H9 (cell line): ENCODE results near the gene PAQR7. TPM values are rescaled to one million over a fixed set of nuclear protein-coding genes. Genes with fewer than 3 reads are reported as not detected.

Source experiments
- DNase-seq: peaks from one replicate; pipeline ENCODE4 v3.0.0-alpha.2; 2017
- H2AFZ ChIP-seq: one replicate; pipeline ENCODE4 v1.6.1; 2013; ENCODE audit warnings: mild to moderate bottlenecking, low read length, control low read depth, moderate library complexity
- H2AK5ac ChIP-seq: 2 replicates; pipeline ENCODE4 v1.6.1; 2013; ENCODE audit warnings: low read length, control low read depth, mixed read lengths; ENCODE audit not compliant: insufficient read length
- H2BK120ac ChIP-seq: one replicate; pipeline ENCODE4 v1.6.1; 2013; ENCODE audit warnings: low read depth, mild to moderate bottlenecking, low read length, control low read depth, inconsistent platforms; ENCODE audit not compliant: poor library complexity, severe bottlenecking
- H2BK12ac ChIP-seq: 2 replicates; pipeline ENCODE4 v1.6.1; 2013; ENCODE audit warnings: low read length, control low read depth, mixed read lengths, low read depth; ENCODE audit not compliant: insufficient read length
- H2BK15ac ChIP-seq: 2 replicates; pipeline ENCODE4 v1.6.1; 2013; ENCODE audit warnings: low read depth, low read length, control low read depth
- H2BK20ac ChIP-seq: one replicate; pipeline ENCODE4 v1.6.1; 2013; ENCODE audit warnings: low read depth, mild to moderate bottlenecking, low read length, control low read depth, inconsistent platforms; ENCODE audit not compliant: poor library complexity, severe bottlenecking
- H2BK5ac ChIP-seq: 2 replicates; pipeline ENCODE4 v1.6.1; 2013; ENCODE audit warnings: low read length, control low read depth, mixed read lengths; ENCODE audit not compliant: insufficient read length
- H3K14ac ChIP-seq: 2 replicates; pipeline ENCODE4 v1.6.1; 2013; ENCODE audit warnings: low read length, control low read depth; ENCODE audit not compliant: insufficient read depth
- H3K18ac ChIP-seq: 2 replicates; pipeline ENCODE4 v1.6.1; 2013; ENCODE audit warnings: low read depth, mild to moderate bottlenecking, mixed read lengths, low read length, control low read depth; ENCODE audit not compliant: insufficient read length
- H3K23ac ChIP-seq: 2 replicates; pipeline ENCODE4 v1.6.1; 2013; ENCODE audit warnings: low read length, control low read depth, mixed read lengths, low read depth; ENCODE audit not compliant: insufficient read length
- H3K23me2 ChIP-seq: 2 replicates; pipeline ENCODE4 v1.6.1; 2013; ENCODE audit warnings: low read depth, mild to moderate bottlenecking, mixed read lengths, low read length, control low read depth; ENCODE audit not compliant: insufficient read length, poor library complexity, severe bottlenecking
- H3K27ac ChIP-seq: 2 replicates; pipeline ENCODE4 v1.5.1; 2013; ENCODE audit warnings: low read length, control low read depth, mixed read lengths, low read depth; ENCODE audit not compliant: insufficient read length
- H3K27me3 ChIP-seq: 2 replicates; pipeline ENCODE4 v1.6.1; 2013; ENCODE audit warnings: low read length, control low read depth, inconsistent platforms; ENCODE audit not compliant: insufficient read depth
- H3K4ac ChIP-seq: 2 replicates; pipeline ENCODE4 v1.6.1; 2013; ENCODE audit warnings: low read depth, mild to moderate bottlenecking, control low read depth, inconsistent platforms, low read length, moderate library complexity
- H3K4me1 ChIP-seq: 2 replicates; pipeline ENCODE4 v1.6.1; 2013; ENCODE audit warnings: low read length, control low read depth, inconsistent platforms; ENCODE audit not compliant: insufficient read depth
- H3K4me2 ChIP-seq: 2 replicates; pipeline ENCODE4 v1.6.1; 2013; ENCODE audit warnings: low read length, control low read depth, mixed read lengths; ENCODE audit not compliant: insufficient read length, insufficient read depth
- H3K56ac ChIP-seq: 2 replicates; pipeline ENCODE4 v1.6.1; 2013; ENCODE audit warnings: low read depth, mild to moderate bottlenecking, mixed read lengths, low read length, control low read depth; ENCODE audit not compliant: insufficient read length
- H3K79me1 ChIP-seq: 2 replicates; pipeline ENCODE4 v1.6.1; 2013; ENCODE audit warnings: low read depth, mild to moderate bottlenecking, moderate library complexity, low read length, control low read depth, inconsistent platforms; ENCODE audit not compliant: insufficient read depth, poor library complexity, severe bottlenecking
- H3K79me2 ChIP-seq: 2 replicates; pipeline ENCODE4 v1.6.1; 2013; ENCODE audit warnings: low read length, control low read depth, inconsistent platforms; ENCODE audit not compliant: insufficient read depth
- H3K9ac ChIP-seq: 2 replicates; pipeline ENCODE4 v1.6.1; 2013; ENCODE audit warnings: low read length, control low read depth, mixed read lengths; ENCODE audit not compliant: insufficient read length; ENCODE audit errors: extremely low read depth
- H3K9me3 ChIP-seq: one replicate; pipeline ENCODE4 v1.6.1; 2013; ENCODE audit warnings: low read depth, low read length, inconsistent platforms; ENCODE audit not compliant: control insufficient read depth
- H3T11ph ChIP-seq: one replicate; pipeline ENCODE4 v1.6.1; 2013; ENCODE audit warnings: mild to moderate bottlenecking, low read length, control low read depth, inconsistent platforms
- H4K20me1 ChIP-seq: one replicate; pipeline ENCODE4 v1.6.1; 2013; ENCODE audit not compliant: control insufficient read depth, insufficient read length, insufficient read depth
- H4K5ac ChIP-seq: 2 replicates; pipeline ENCODE4 v1.6.1; 2013; ENCODE audit warnings: low read depth, mild to moderate bottlenecking, mixed read lengths, low read length, control low read depth; ENCODE audit not compliant: insufficient read length
- H4K8ac ChIP-seq: replicated peaks from 2 replicates; pipeline ENCODE4 v1.6.1; 2013; ENCODE audit warnings: low read length, control low read depth, mixed read lengths, low read depth; ENCODE audit not compliant: insufficient read length
- H4K91ac ChIP-seq: 2 replicates; pipeline ENCODE4 v1.6.1; 2013; ENCODE audit warnings: low read depth, mild to moderate bottlenecking, moderate library complexity, mixed read lengths, low read length, control low read depth; ENCODE audit not compliant: insufficient read length
- H3K27ac Mint-ChIP-seq, 3 experiments: 2 replicates in 2 of 3; 3 replicates in 1 of 3; pipeline ENCODE4 v1.8.0; 2020 to 2021; ENCODE audit warnings: mixed read lengths in 3 of 3, mild to moderate bottlenecking in 1 of 3, moderate library complexity in 1 of 3
- H3K27me3 Mint-ChIP-seq: 2 replicates; pipeline ENCODE4 v1.8.0; 2021; ENCODE audit warnings: low read depth, mild to moderate bottlenecking, moderate library complexity, mixed read lengths
- H3K36me3 Mint-ChIP-seq, 3 experiments: 2 replicates in 2 of 3; 3 replicates in 1 of 3; pipeline ENCODE4 v1.8.0; 2020 to 2021; ENCODE audit warnings: low read depth in 3 of 3, mixed read lengths in 3 of 3; ENCODE audit not compliant: insufficient read depth in 1 of 3
- H3K4me1 Mint-ChIP-seq, 2 experiments: 2 replicates each; pipeline ENCODE4 v1.8.0; 2020; ENCODE audit warnings: mixed read lengths in 2 of 2
- H3K4me3 Mint-ChIP-seq, 2 experiments: 2 replicates in 1 of 2; 3 replicates in 1 of 2; pipeline ENCODE4 v1.8.0; 2020 to 2021; ENCODE audit warnings: mild to moderate bottlenecking in 2 of 2, mixed read lengths in 2 of 2, moderate library complexity in 1 of 2
- H3K9me3 Mint-ChIP-seq, 2 experiments: 2 replicates in 1 of 2; 3 replicates in 1 of 2; pipeline ENCODE4 v1.8.0; 2020; ENCODE audit warnings: mild to moderate bottlenecking in 2 of 2, mixed read lengths in 2 of 2, moderate library complexity in 1 of 2
- CTCF ChIP-seq: fragments of 200-600 bp; sonication (generic); conservative IDR thresholded peaks from 3 replicates; pipeline ENCODE4 v1.8.0; 2021; ENCODE audit warnings: antibody characterized with exemption, mild to moderate bottlenecking
- WGBS: extraction: QIAGEN DNeasy Blood & Tissue Kit; methylation state at CpG from one replicate; pipeline ENCODE4 v1.1.7; 2013; ENCODE audit warnings: missing lambda C conversion rate, low lambda C conversion rate, mixed read lengths; ENCODE audit not compliant: insufficient read length; ENCODE audit errors: extremely low coverage; 5-methylcytosine and 5-hydroxymethylcytosine counted together
- total RNA-seq: library from RNA; stranded (reverse); gene quantifications from 2 replicates; pipeline ENCODE4 v1.2.1, GENCODE V29; 2021

The PAQR7 gene
- total RNA-seq, 1 experiment from 2014 or later = 6.3 TPM

- Histone ChIP-seq H3K14ac (no peak overlapping the region), H2BK15ac (no peak overlapping the region), H2BK120ac (no peak overlapping the region), H3K9me3 (no peaks in the 10 kb centered on the region), H4K8ac (no peak overlapping the region), H3K79me1 (no peaks in the 10 kb centered on the region), H2BK20ac (no peak overlapping the region), H3K23ac (no peak overlapping the region), H3K9ac (no peak overlapping the region), H3K4ac (no peak overlapping the region), H3K79me2 (no peaks in the 10 kb centered on the region), H3K56ac (no peak overlapping the region), H2BK5ac (no peak overlapping the region), H3T11ph (no peak overlapping the region), H3K4me2 (no peak overlapping the region), H4K5ac (no peak overlapping the region), H3K23me2 (peaks cover 7% of the 10 kb centered on the region), H2AFZ (no peak overlapping the region), H4K91ac (no peak overlapping the region), H4K20me1 (no peaks in the 10 kb centered on the region), H3K4me1 (no peaks in the 10 kb centered on the region; the same call in 1 of the 2 replicates), H2BK12ac (no peak overlapping the region), H3K27me3 (no peaks in the 10 kb centered on the region; the same call in 1 of the 2 replicates), H3K18ac (no peak overlapping the region), H2AK5ac (no peak overlapping the region), H3K27ac (no peak overlapping the region)
- no CpG with 5 or more reads among the region's 5 CpGs for WGBS
- DNase-seq = no peak
- Mint-ChIP-seq H3K27ac (no peak overlapping the region), H3K27me3 (peaks cover 37% of the 10 kb centered on the region), H3K9me3 (no peaks in the 10 kb centered on the region), H3K36me3 (no peaks in the 10 kb centered on the region; a peak in 2 of 7 replicates), H3K4me1 (peaks cover 13% of the 10 kb centered on the region in 2 experiments), H3K4me3 (no peak overlapping the region)
- TF ChIP-seq CTCF = no peak
Observed at GRCh38 chr1:25878690-25879089, 3.2 kb upstream of the PAQR7 start.
